ENCODE measurements around the gene CPNE2. TPM values are rescaled to one million over a fixed set of nuclear protein-coding genes. Genes with fewer than 3 reads are reported as not detected.
A peak's percentile ranks its signal among the peaks of the same experiment; 100 is the strongest.

The CPNE2 gene
- total and polyA plus RNA-seq, 4 donors, result 6.8 to 14.6 (median 11.0) TPM

GRCh38 chr16:57192720-57193486 is 100.5 kb downstream of the CPNE2 start:
- TF ChIP-seq EGR1 (IDR thresholded peaks at IDR 0.05; ENCODE audit: low read depth in 2 of 2) (no peak), RXRA (IDR thresholded peaks at IDR 0.05) (no peak), SP1 (IDR thresholded peaks at IDR 0.05) (no peak), ZBTB33 (IDR thresholded peaks at IDR 0.05) (no peak), REST (IDR thresholded peaks at IDR 0.05) (no peak), CTCF (IDR thresholded peaks at IDR 0.05; ENCODE audit: low read depth, low read length, missing input control) (no peak), JUND (IDR thresholded peaks at IDR 0.05) (no peak), HNF4A (conservative IDR thresholded peaks at IDR 0.05) (no peak), ATF3 (IDR thresholded peaks at IDR 0.05) (no peak), GABPA (IDR thresholded peaks at IDR 0.05 in 1 of 2, conservative IDR thresholded peaks at IDR 0.05 in 1 of 2) (no peak), MAX (IDR thresholded peaks at IDR 0.05) (no peak), FOXA1 (IDR thresholded peaks at IDR 0.05) (no peak), HNF4G (IDR thresholded peaks at IDR 0.05) (no peak), FOXA2 (IDR thresholded peaks at IDR 0.05) (no peak), TAF1 (conservative IDR thresholded peaks at IDR 0.05) (no peak), NR2F2 (IDR thresholded peaks at IDR 0.05) (no peak), RAD21 (IDR thresholded peaks at IDR 0.05) (no peak), YY1 (IDR thresholded peaks at IDR 0.05) (no peak)
- Histone ChIP-seq H3K9me3 (ENCODE audit: control insufficient read depth in 4 of 4, low read length in 3 of 4) (no peaks in the 10 kb centered on the region), H3K9ac (ENCODE audit: low read depth in 1 of 2, low read length in 2 of 2) (no peak overlapping the region), H3K4me1 (ENCODE audit: control insufficient read depth in 4 of 4, insufficient read depth in 4 of 4, low read length in 3 of 4) (peaks cover 9 to 31% (median 11%) of the 10 kb centered on the region in 4 donors), H3K27ac (ENCODE audit: low read depth in 1 of 2, low read length in 2 of 2) (peak overlapping the region in 1 of 2 donors; percentile 18), H3K36me3 (ENCODE audit: control insufficient read depth in 4 of 4, insufficient read depth in 3 of 4, low read depth in 1 of 4, low read length in 3 of 4) (no peaks in the 10 kb centered on the region), H3K4me3 (ENCODE audit: low read depth in 1 of 3, low read length in 3 of 3) (no peak overlapping the region), H3K27me3 (ENCODE audit: control insufficient read depth in 4 of 4, insufficient read depth in 4 of 4, low read length in 3 of 4) (no peaks in the 10 kb centered on the region)
- no peak for DNase-seq (ENCODE audit: low spot score)
- WGBS, result 78% methylated on average over 7 of the region's 7 CpGs
